Panc1 (cell line): ENCODE results near the gene ITPR3.

Experiments used
- CTCF ChIP-seq: fragments of 450-650 bp; IDR thresholded peaks from 2 replicates; pipeline ENCODE4 v1.5.1; 2017; ENCODE audit warnings: mild to moderate bottlenecking
- SIN3A ChIP-seq: IDR thresholded peaks from 2 replicates; pipeline ENCODE4 v1.6.1; 2012; ENCODE audit warnings: low read depth, mild to moderate bottlenecking, low read length, moderate library complexity, borderline replicate concordance; ENCODE audit not compliant: insufficient read depth
- TCF7L2 ChIP-seq: IDR thresholded peaks from 2 replicates; pipeline ENCODE4 v1.6.1; 2011; ENCODE audit warnings: mild to moderate bottlenecking, low read depth, low read length, inconsistent platforms
- TF ChIP-seq, protein P1 (sequence below), 2 experiments: IDR thresholded peaks; 2 replicates each; pipeline ENCODE4 v1.6.1; 2011 to 2012; ENCODE audit warnings: low read depth in 2 of 2, control low read depth in 1 of 2, low read length in 1 of 2, mild to moderate bottlenecking in 1 of 2, moderate library complexity in 1 of 2; ENCODE audit not compliant: insufficient read depth in 1 of 2

DNA sequence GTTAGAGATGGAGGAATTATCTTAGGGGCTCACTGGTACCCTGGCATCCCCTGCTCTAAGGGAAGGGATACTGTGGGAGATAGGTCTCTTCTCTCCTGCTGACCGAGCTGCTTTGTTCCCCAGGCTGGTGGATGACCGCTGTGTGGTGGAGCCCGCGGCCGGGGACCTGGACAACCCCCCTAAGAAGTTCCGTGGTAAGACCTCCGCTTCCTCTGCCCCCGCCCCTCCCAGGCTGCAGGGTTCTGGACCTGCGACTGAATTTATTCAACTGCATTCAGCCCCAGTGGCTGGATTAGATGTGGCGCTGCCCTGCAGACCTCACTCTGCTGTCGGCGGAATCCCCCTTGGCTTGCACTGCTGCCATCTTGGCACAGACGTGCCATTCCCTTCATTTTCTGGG is 19.2 kb downstream of the ITPR3 start:
- TF ChIP-seq CTCF (no peak), TCF7L2 (no peak), SIN3A (no peak)
- TF ChIP-seq, protein P1, sequence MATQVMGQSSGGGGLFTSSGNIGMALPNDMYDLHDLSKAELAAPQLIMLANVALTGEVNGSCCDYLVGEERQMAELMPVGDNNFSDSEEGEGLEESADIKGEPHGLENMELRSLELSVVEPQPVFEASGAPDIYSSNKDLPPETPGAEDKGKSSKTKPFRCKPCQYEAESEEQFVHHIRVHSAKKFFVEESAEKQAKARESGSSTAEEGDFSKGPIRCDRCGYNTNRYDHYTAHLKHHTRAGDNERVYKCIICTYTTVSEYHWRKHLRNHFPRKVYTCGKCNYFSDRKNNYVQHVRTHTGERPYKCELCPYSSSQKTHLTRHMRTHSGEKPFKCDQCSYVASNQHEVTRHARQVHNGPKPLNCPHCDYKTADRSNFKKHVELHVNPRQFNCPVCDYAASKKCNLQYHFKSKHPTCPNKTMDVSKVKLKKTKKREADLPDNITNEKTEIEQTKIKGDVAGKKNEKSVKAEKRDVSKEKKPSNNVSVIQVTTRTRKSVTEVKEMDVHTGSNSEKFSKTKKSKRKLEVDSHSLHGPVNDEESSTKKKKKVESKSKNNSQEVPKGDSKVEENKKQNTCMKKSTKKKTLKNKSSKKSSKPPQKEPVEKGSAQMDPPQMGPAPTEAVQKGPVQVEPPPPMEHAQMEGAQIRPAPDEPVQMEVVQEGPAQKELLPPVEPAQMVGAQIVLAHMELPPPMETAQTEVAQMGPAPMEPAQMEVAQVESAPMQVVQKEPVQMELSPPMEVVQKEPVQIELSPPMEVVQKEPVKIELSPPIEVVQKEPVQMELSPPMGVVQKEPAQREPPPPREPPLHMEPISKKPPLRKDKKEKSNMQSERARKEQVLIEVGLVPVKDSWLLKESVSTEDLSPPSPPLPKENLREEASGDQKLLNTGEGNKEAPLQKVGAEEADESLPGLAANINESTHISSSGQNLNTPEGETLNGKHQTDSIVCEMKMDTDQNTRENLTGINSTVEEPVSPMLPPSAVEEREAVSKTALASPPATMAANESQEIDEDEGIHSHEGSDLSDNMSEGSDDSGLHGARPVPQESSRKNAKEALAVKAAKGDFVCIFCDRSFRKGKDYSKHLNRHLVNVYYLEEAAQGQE (IDR thresholded peaks at IDR 0.05; ENCODE audit: insufficient read depth in 1 of 2, low read depth in 2 of 2, low read length in 1 of 2): no peak
